HepG2 (cell line): ENCODE measurements around the gene LTB4R. TPM values are rescaled to one million over a fixed set of nuclear protein-coding genes. Genes with fewer than 3 reads are reported as not detected.

Experiments
- ATAC-seq: fragments of 200-7000 bp; cut with Tn5 transposase; 3 replicates; pipeline ENCODE4 v1.9.1; 2020; ENCODE audit warnings: mild to moderate bottlenecking, moderate library complexity
- BruUV-seq: library from RNA; stranded (reverse); fragments of 400-500 nt; replicated peaks from 2 replicates; lab custom pipeline; 2021; lab: Mats Ljungman, UMichigan
- CTCF ChIA-PET: fragments of 300-600 bp; formaldehyde crosslinking; extraction: SDS; loops from one replicate; lab custom pipeline; 2021; ENCODE audit warnings: low total read pairs, inconsistent platforms, low intra/inter-chr PET ratio; lab: Yijun Ruan, JAX
- POLR2A ChIA-PET: fragments of 350-600 bp; sonication (Branson Sonifier 250); formaldehyde crosslinking; loops from one replicate; lab custom pipeline; 2020; ENCODE audit warnings: antibody characterized with exemption, inconsistent platforms; lab: Yijun Ruan, JAX
- DNase-seq: peaks from one replicate; pipeline ENCODE4 v3.0.0-alpha.2; 2015; ENCODE audit warnings: low spot score
- FAIRE-seq: peaks from 3 replicates; lab custom pipeline; 2011; peaks lifted over from hg19 to GRCh38; lab: Jason Lieb, UNC
- H2AFZ ChIP-seq: one replicate; pipeline ENCODE4 v1.6.1; 2011; ENCODE audit warnings: low read length, inconsistent platforms
- H3K27ac ChIP-seq: fragments of 300-600 bp; 3 replicates; pipeline ENCODE4 v1.8.0; 2011; ENCODE audit warnings: mixed run types, mild to moderate bottlenecking, mixed read lengths, low read length, inconsistent platforms; ENCODE audit not compliant: insufficient read depth; ENCODE audit errors: extremely low read length
- H3K27me3 ChIP-seq, 2 experiments: fragments of 200-600 bp in 1 of 2; 2 replicates in 1 of 2; 3 replicates in 1 of 2; pipeline versions ENCODE4 v1.6.0 to v1.8.0; 2011; ENCODE audit warnings: low read length in 2 of 2, mild to moderate bottlenecking in 2 of 2, moderate library complexity in 2 of 2, inconsistent platforms in 1 of 2; ENCODE audit not compliant: insufficient read depth in 2 of 2, control insufficient read depth in 1 of 2
- H3K36me3 ChIP-seq, 2 experiments: fragments of 200-600 bp in 1 of 2; replicated peaks in 1 of 2; 2 replicates in 1 of 2; 3 replicates in 1 of 2; pipeline versions ENCODE4 v1.5.1 to v1.8.0; 2011; ENCODE audit warnings: low read length in 2 of 2, inconsistent platforms in 1 of 2; ENCODE audit not compliant: insufficient read depth in 2 of 2, control insufficient read depth in 1 of 2
- H3K4me1 ChIP-seq: 2 replicates; pipeline ENCODE4 v1.5.1; 2012; ENCODE audit warnings: low read length, inconsistent platforms; ENCODE audit not compliant: insufficient read depth
- H3K4me2 ChIP-seq: 2 replicates; pipeline ENCODE4 v1.6.0; 2011; ENCODE audit warnings: low read depth, low read length, inconsistent platforms
- H3K4me3 ChIP-seq, 3 experiments: fragments of 200-600 bp in 1 of 3; sonication (generic), shearing (Covaris generic) in 1 of 3; replicated peaks in 1 of 3; 2 replicates each; pipeline ENCODE4 v1.5.1; 2011 to 2016; ENCODE audit warnings: low read length in 3 of 3, inconsistent platforms in 2 of 3, low read depth in 2 of 3, mild to moderate bottlenecking in 2 of 3, control low read depth in 1 of 3, mixed read lengths in 1 of 3; ENCODE audit not compliant: insufficient read depth in 1 of 3
- H3K79me2 ChIP-seq: one replicate; pipeline ENCODE4 v1.6.1; 2011; ENCODE audit warnings: low read length, inconsistent platforms; ENCODE audit not compliant: insufficient read depth
- H3K9ac ChIP-seq: 2 replicates; pipeline ENCODE4 v1.6.0; 2011; ENCODE audit warnings: mild to moderate bottlenecking, low read depth, low read length, inconsistent platforms; ENCODE audit not compliant: insufficient read depth
- H3K9me3 ChIP-seq: 2 replicates; pipeline ENCODE4 v1.5.1; 2012; ENCODE audit warnings: mild to moderate bottlenecking, low read length
- H4K20me1 ChIP-seq: 2 replicates; pipeline ENCODE4 v1.6.0; 2011; ENCODE audit warnings: inconsistent platforms, mild to moderate bottlenecking, low read length, moderate library complexity; ENCODE audit not compliant: insufficient read depth
- GRHL1 ChIP-seq: sonication (generic); formaldehyde crosslinking; conservative IDR thresholded peaks from 2 replicates; pipeline ENCODE4 v1.8.0; 2022; ENCODE audit warnings: missing genetic modification reagents
- GTF3A ChIP-seq: sonication (generic); formaldehyde crosslinking; conservative IDR thresholded peaks from 2 replicates; pipeline ENCODE4 v1.4.0; 2020; ENCODE audit warnings: mild to moderate bottlenecking, missing genetic modification reagents
- ONECUT2 ChIP-seq: sonication (generic); formaldehyde crosslinking; IDR thresholded peaks from 2 replicates; pipeline ENCODE4 v1.4.0; 2020; ENCODE audit warnings: missing genetic modification reagents
- RARA ChIP-seq: IDR thresholded peaks from 2 replicates; pipeline ENCODE4 v1.6.1; 2016; ENCODE audit warnings: missing genetic modification reagents, missing compliant biosample characterization
- REL ChIP-seq: sonication (generic); formaldehyde crosslinking; conservative IDR thresholded peaks from 2 replicates; pipeline ENCODE4 v1.8.0; 2022; ENCODE audit warnings: mild to moderate bottlenecking, missing genetic modification reagents, moderate library complexity
- SIX1 ChIP-seq: sonication (generic); formaldehyde crosslinking; IDR thresholded peaks from 2 replicates; pipeline ENCODE4 v1.4.0; 2020; ENCODE audit warnings: missing genetic modification reagents, borderline replicate concordance
- SMYD3 ChIP-seq: sonication (generic); formaldehyde crosslinking; IDR thresholded peaks from 2 replicates; pipeline ENCODE4 v1.8.1; 2023; ENCODE audit warnings: mild to moderate bottlenecking, missing genetic modification reagents
- TRAFD1 ChIP-seq: sonication (generic); formaldehyde crosslinking; IDR thresholded peaks from 2 replicates; pipeline ENCODE4 v1.5.1; 2020; ENCODE audit warnings: missing genetic modification reagents, mild to moderate bottlenecking, borderline replicate concordance
- ZMYM2 ChIP-seq: sonication (generic); formaldehyde crosslinking; IDR thresholded peaks from 2 replicates; pipeline ENCODE4 v1.8.0; 2022; ENCODE audit warnings: mild to moderate bottlenecking, missing genetic modification reagents
- ZNF292 ChIP-seq: sonication (generic); formaldehyde crosslinking; IDR thresholded peaks from 2 replicates; pipeline ENCODE4 v1.8.1; 2022; ENCODE audit warnings: mild to moderate bottlenecking, low read depth, missing genetic modification reagents, borderline replicate concordance
- ZNF589 ChIP-seq: sonication (generic); formaldehyde crosslinking; conservative IDR thresholded peaks from 2 replicates; pipeline ENCODE4 v1.8.0; 2022; ENCODE audit warnings: mild to moderate bottlenecking, moderate library complexity, missing genetic modification reagents
- ZNF780A ChIP-seq: sonication (generic); formaldehyde crosslinking; IDR thresholded peaks from 2 replicates; pipeline ENCODE4 v1.8.0; 2022; ENCODE audit warnings: mild to moderate bottlenecking, missing genetic modification reagents, moderate library complexity
- ZSCAN12 ChIP-seq: sonication (generic); formaldehyde crosslinking; IDR thresholded peaks from 2 replicates; pipeline ENCODE4 v1.9.0; 2021; ENCODE audit warnings: mild to moderate bottlenecking, missing genetic modification reagents
- WGBS: methylation state at CpG from one replicate; pipeline ENCODE4 v1.1.6; 2017; ENCODE audit warnings: low lambda C conversion rate; 5-methylcytosine and 5-hydroxymethylcytosine counted together
- in situ Hi-C: cut with HindIII; loops from 2 replicates; pipeline ENCODE4 v1.10.0; 2017; ENCODE audit warnings: low pct_unique_long_range_greater_than_20kb; ENCODE audit not compliant: extremely low pct_ligation_motif_present
- intact Hi-C: fragments of 100-400 bp; cut with micrococcal nuclease; formaldehyde crosslinking; loops from one replicate; pipeline ENCODE4 v1.10.0; 2022; ENCODE audit not compliant: unreplicated experiment
- polyA plus RNA-seq, 8 experiments: library from polyadenylated mRNA; depleted of rRNA in 3 of 8; stranded (reverse) in 7 of 8; unstranded in 1 of 8; fragments of >200 nt; fragmentation: Illumina TruSeq in 4 of 8; extraction: Trizol in 4 of 8; gene quantifications; 2 replicates each; pipeline versions ENCODE4 v1.2.1 to v1.2.3, GENCODE V29; 2011 to 2016; ENCODE audit warnings: low read depth in 4 of 8, missing spikeins in 1 of 8, mixed read lengths in 1 of 8; ENCODE audit not compliant: insufficient read depth in 1 of 8
- total RNA-seq, 5 experiments: library from RNA; depleted of rRNA; stranded (reverse); fragments of >200 nt; fragmentation: Illumina TruSeq; extraction: Trizol; gene quantifications; 2 replicates each; pipeline ENCODE4 v1.2.3, GENCODE V29; 2016; ENCODE audit warnings: low read depth in 1 of 5
- TF ChIP-seq, protein P1 (sequence below): sonication (generic); formaldehyde crosslinking; IDR thresholded peaks from 2 replicates; pipeline ENCODE4 v1.5.1; 2020; ENCODE audit warnings: missing genetic modification reagents, mild to moderate bottlenecking, borderline replicate concordance
- TF ChIP-seq, protein P2 (sequence below): sonication (generic); formaldehyde crosslinking; IDR thresholded peaks from 2 replicates; pipeline ENCODE4 v1.8.0; 2022; ENCODE audit warnings: mild to moderate bottlenecking, missing genetic modification reagents; ENCODE audit not compliant: insufficient replicate concordance

LTB4R gene
- total and polyA plus RNA-seq, 2 of the 13 experiments (the other 11 are each of a cell fraction or from before 2014, with no cell fraction given), result 3.2 to 8.2 TPM

DNA sequence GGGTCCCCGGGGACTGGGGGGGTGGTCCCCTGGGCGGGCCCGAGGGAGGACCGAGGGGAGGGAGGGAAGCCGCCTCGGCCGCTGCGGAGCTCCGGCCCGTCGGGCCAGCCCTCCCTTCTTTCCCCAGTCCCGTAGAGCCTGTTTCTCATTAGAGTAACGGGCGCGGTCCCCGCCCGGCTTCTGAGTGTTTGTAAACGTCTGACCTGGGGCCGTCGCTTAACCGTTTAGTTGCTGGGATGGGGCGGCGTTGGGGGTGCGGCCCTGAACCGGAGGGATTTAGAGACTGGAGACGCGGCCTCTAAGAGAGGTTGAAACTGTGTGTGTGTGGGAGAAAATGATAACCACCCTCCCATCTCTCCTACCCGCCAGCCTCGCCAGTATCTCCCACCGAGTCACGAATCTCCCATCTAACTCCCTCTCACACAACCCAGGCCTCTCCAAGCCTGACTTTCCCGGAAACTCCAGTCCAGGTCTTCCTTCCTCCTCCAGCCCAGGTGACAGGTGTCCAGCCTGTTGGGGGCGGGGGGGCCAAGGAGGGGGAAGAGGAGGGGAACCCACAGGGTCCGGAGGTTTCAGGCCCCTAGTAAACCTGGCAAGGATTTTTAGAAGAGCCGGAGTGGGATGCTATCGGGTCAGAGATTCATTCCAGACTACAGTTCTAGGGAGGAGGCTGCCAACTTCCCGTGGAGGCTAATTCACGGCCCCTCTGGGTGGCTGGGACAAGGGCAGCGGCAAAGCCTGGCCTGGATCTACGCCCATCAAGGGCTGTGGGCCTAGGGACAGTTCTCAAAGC lies 55.6 kb downstream of the LTB4R start:
- ChIA-PET CTCF (interaction anchor here (1.9 to 7.9 kb wide), 5 partner anchors 34 to 75 kb away, joined by 4 to 295 read pairs (median 30); partner anchors contain the start of genes ADCY4, CBLN3, KHNYN and SDR39U1), POLR2A (interaction anchor here (0.8 to 2.3 kb wide), 10 partner anchors 13 to 226 kb away, joined by 3 to 90 read pairs (median 6); partner anchors contain the start of genes CBLN3, CIDEB, EMC9 and KHNYN)
- Histone ChIP-seq H3K27me3 (peaks cover 20 to 54% of the 10 kb centered on the region in 2 experiments), H3K36me3 (no peaks in the 10 kb centered on the region), H3K4me3 (peak overlapping the region; percentile 71 to 80 (median 74)), H2AFZ (peak overlapping the region; percentile 64), H3K79me2 (no peaks in the 10 kb centered on the region), H3K4me2 (peak overlapping the region; percentile 99), H3K4me1 (peaks cover 26% of the 10 kb centered on the region), H3K27ac (no peak overlapping the region), H3K9ac (peak overlapping the region; percentile 35; the same call in 1 of the 2 replicates), H4K20me1 (no peaks in the 10 kb centered on the region), H3K9me3 (no peaks in the 10 kb centered on the region)
- intact Hi-C loops, result loop anchor here (5.0 kb wide), 1 partner anchor 195 kb away; no protein-coding TSS in a partner anchor
- FAIRE-seq (no peak), ATAC-seq (peak; percentile 83), DNase-seq (peak; percentile 92)
- in situ Hi-C loops, result loop anchor here (5.0 kb wide), 1 partner anchor 65 kb away; no protein-coding TSS in a partner anchor
- BruUV-seq, result no TSS peak
- 1% methylated on average over 40 of the region's 40 CpGs for WGBS
- TF ChIP-seq ZMYM2 (CRISPR knock-in tag) (no peak), SMYD3 (CRISPR knock-in tag) (0 out of 2 replicates have a peak, but pooled peaks have one; percentile 37), ONECUT2 (CRISPR knock-in tag) (no peak), GRHL1 (no peak), ZNF589 (CRISPR knock-in tag) (no peak), ZNF292 (CRISPR knock-in tag) (0 out of 2 replicates have a peak, but pooled peaks have one; percentile 13), RARA (CRISPR knock-in tag) (peak; percentile 12; the same call in 1 of the 2 replicates), TRAFD1 (CRISPR knock-in tag) (peak; percentile 26; the same call in 1 of the 2 replicates), GTF3A (CRISPR knock-in tag) (no peak), ZSCAN12 (0 out of 2 replicates have a peak, but pooled peaks have one; percentile 66), ZNF780A (CRISPR knock-in tag) (no peak), SIX1 (CRISPR knock-in tag) (no peak), REL (CRISPR knock-in tag) (no peak)
- TF ChIP-seq, protein P1, sequence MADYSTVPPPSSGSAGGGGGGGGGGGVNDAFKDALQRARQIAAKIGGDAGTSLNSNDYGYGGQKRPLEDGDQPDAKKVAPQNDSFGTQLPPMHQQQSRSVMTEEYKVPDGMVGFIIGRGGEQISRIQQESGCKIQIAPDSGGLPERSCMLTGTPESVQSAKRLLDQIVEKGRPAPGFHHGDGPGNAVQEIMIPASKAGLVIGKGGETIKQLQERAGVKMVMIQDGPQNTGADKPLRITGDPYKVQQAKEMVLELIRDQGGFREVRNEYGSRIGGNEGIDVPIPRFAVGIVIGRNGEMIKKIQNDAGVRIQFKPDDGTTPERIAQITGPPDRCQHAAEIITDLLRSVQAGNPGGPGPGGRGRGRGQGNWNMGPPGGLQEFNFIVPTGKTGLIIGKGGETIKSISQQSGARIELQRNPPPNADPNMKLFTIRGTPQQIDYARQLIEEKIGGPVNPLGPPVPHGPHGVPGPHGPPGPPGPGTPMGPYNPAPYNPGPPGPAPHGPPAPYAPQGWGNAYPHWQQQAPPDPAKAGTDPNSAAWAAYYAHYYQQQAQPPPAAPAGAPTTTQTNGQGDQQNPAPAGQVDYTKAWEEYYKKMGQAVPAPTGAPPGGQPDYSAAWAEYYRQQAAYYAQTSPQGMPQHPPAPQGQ (CRISPR knock-in tag), result no peak
- TF ChIP-seq, protein P2, sequence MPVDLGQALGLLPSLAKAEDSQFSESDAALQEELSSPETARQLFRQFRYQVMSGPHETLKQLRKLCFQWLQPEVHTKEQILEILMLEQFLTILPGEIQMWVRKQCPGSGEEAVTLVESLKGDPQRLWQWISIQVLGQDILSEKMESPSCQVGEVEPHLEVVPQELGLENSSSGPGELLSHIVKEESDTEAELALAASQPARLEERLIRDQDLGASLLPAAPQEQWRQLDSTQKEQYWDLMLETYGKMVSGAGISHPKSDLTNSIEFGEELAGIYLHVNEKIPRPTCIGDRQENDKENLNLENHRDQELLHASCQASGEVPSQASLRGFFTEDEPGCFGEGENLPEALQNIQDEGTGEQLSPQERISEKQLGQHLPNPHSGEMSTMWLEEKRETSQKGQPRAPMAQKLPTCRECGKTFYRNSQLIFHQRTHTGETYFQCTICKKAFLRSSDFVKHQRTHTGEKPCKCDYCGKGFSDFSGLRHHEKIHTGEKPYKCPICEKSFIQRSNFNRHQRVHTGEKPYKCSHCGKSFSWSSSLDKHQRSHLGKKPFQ (CRISPR knock-in tag), result peak; percentile 70
